Medulla oblongata (tissue), 1 donor: Measurements from ENCODE around the gene ESR1.
A peak's percentile ranks its signal among the peaks of the same experiment; 100 is the strongest.
"Not testable (repeated sequence)": the region's sequence is repeated elsewhere in the genome, so short reads cannot be mapped to it uniquely, and the experiment has no call there.

Source experiments
- DNase-seq: peaks from one replicate; pipeline ENCODE4 v3.0.0-alpha.2; 2015; ENCODE audit errors: extremely low spot score

The ESR1 gene

GRCh38 chr6:151988199-151988598, 180.7 kb downstream of the ESR1 start:
- DNase-seq: not testable (repeated sequence)

GRCh38 chr6:151992091-151992490, 184.6 kb downstream of the ESR1 start:
- DNase-seq: no peak

- DNase-seq: no peak
These were observed 185.9 kb downstream of the ESR1 start for GRCh38 chr6:151993364-151993763.

GRCh38 chr6:151998784-151999183, 191.3 kb downstream of the ESR1 start:
- DNase-seq: no peak

- no peak for DNase-seq
These were observed 191.7 kb downstream of the ESR1 start for GRCh38 chr6:151999194-151999593.

- DNase-seq: no peak
These were observed 193.9 kb downstream of the ESR1 start for GRCh38 chr6:152001408-152001807.

- no peak for DNase-seq
These were observed 194.8 kb downstream of the ESR1 start for GRCh38 chr6:152002306-152002705.

- no peak for DNase-seq
These were observed 196.6 kb downstream of the ESR1 start for GRCh38 chr6:152004036-152004566.

GRCh38 chr6:152004896-152005295, 197.4 kb downstream of the ESR1 start:
- DNase-seq: peak; percentile 7

GRCh38 chr6:152008779-152009178, 201.3 kb downstream of the ESR1 start:
- DNase-seq: no peak

- DNase-seq: no peak
These were observed 204.7 kb downstream of the ESR1 start for GRCh38 chr6:152012227-152012626.

GRCh38 chr6:152018876-152019275, 211.4 kb downstream of the ESR1 start:
- DNase-seq: no peak

- no peak for DNase-seq
These were observed 214.8 kb downstream of the ESR1 start for GRCh38 chr6:152022303-152022702.

- no peak for DNase-seq
These were observed 216.1 kb downstream of the ESR1 start for GRCh38 chr6:152023613-152024012.

- DNase-seq: no peak
These were observed 218.8 kb downstream of the ESR1 start for GRCh38 chr6:152026291-152026690.

- DNase-seq: not testable (repeated sequence)
These were observed 219.3 kb downstream of the ESR1 start for GRCh38 chr6:152026744-152027143.

- not testable (repeated sequence) for DNase-seq
These were observed 226.3 kb downstream of the ESR1 start for GRCh38 chr6:152033765-152034164.

- DNase-seq: no peak
These were observed 227.1 kb downstream of the ESR1 start for GRCh38 chr6:152034631-152035030.

- no peak for DNase-seq
These were observed 238.6 kb downstream of the ESR1 start for GRCh38 chr6:152046118-152046517.

GRCh38 chr6:152048921-152049320, 241.4 kb downstream of the ESR1 start:
- DNase-seq: no peak

- peak; percentile 7 for DNase-seq
These were observed 242.0 kb downstream of the ESR1 start for GRCh38 chr6:152049502-152049901.

- DNase-seq: no peak
These were observed 243.1 kb downstream of the ESR1 start for GRCh38 chr6:152050451-152051195.

GRCh38 chr6:152052061-152052460, 244.6 kb downstream of the ESR1 start:
- no peak for DNase-seq

GRCh38 chr6:152053332-152053731, 245.8 kb downstream of the ESR1 start:
- DNase-seq: no peak
